Mammary epithelial cell (primary cell): ENCODE measurements around the gene TEKT5.

Experiments
- EZH2 ChIP-seq: IDR thresholded peaks from 2 replicates; pipeline ENCODE4 v1.6.1; 2012; ENCODE audit warnings: low read length, inconsistent platforms, borderline replicate concordance
- TF ChIP-seq, protein P1 (sequence below), 2 donors: IDR thresholded peaks in 1 of 2; conservative IDR thresholded peaks in 1 of 2; 2 replicates each; pipeline ENCODE4 v1.5.1; 2011 to 2012; ENCODE audit warnings: inconsistent platforms in 2 of 2, low read length in 2 of 2, mild to moderate bottlenecking in 2 of 2, control low read depth in 1 of 2, low read depth in 1 of 2; ENCODE audit not compliant: insufficient read depth in 1 of 2; ENCODE audit errors: extremely low read depth in 1 of 2

DNA sequence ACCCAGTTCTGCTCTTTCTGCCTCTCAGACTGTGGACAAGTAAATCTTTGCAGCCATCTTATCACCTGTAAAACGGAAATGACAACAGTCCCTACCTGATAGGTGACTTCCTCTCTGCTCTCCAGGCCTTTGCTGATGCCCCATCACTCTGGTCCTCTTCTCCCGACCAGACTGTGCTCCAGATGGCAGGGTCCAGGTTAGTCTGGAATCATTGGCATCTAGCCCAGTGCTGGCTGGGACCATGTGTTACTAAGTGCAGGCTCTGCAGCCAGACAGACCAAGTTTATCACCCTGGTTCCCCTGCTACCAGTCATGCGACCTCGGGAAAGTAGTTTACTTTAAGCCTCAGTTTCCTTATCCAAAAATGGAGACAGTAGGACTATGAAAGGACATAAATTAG lies 47.1 kb upstream of the TEKT5 start:
- TF ChIP-seq, protein P1, sequence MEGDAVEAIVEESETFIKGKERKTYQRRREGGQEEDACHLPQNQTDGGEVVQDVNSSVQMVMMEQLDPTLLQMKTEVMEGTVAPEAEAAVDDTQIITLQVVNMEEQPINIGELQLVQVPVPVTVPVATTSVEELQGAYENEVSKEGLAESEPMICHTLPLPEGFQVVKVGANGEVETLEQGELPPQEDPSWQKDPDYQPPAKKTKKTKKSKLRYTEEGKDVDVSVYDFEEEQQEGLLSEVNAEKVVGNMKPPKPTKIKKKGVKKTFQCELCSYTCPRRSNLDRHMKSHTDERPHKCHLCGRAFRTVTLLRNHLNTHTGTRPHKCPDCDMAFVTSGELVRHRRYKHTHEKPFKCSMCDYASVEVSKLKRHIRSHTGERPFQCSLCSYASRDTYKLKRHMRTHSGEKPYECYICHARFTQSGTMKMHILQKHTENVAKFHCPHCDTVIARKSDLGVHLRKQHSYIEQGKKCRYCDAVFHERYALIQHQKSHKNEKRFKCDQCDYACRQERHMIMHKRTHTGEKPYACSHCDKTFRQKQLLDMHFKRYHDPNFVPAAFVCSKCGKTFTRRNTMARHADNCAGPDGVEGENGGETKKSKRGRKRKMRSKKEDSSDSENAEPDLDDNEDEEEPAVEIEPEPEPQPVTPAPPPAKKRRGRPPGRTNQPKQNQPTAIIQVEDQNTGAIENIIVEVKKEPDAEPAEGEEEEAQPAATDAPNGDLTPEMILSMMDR (conservative IDR thresholded peaks at IDR 0.05 in 1 of 2, IDR thresholded peaks at IDR 0.05 in 1 of 2; ENCODE audit: extremely low read depth in 1 of 2, insufficient read depth in 1 of 2, low read depth in 1 of 2, low read length in 2 of 2) = no peak
- TF ChIP-seq EZH2 = no peak
